PC-9 (cell line): ENCODE data around the gene SDCBP2. TPM values are rescaled to one million over a fixed set of nuclear protein-coding genes. Genes with fewer than 3 reads are reported as not detected.

Experiments used
- BruUV-seq: library from RNA; stranded (reverse); fragments of 400-500 nt; replicated peaks from 2 replicates; lab custom pipeline; 2021; lab: Mats Ljungman, UMichigan
- CTCF ChIA-PET: fragments of 300-600 bp; sonication (Branson Sonifier 250); formaldehyde crosslinking; loops from one replicate; lab custom pipeline; 2022; ENCODE audit warnings: antibody characterized with exemption; lab: Charles Lee
- POLR2A ChIA-PET: fragments of 300-600 bp; sonication (Branson Sonifier 250); formaldehyde crosslinking; loops from one replicate; lab custom pipeline; 2022; ENCODE audit warnings: antibody characterized with exemption; ENCODE audit not compliant: unreplicated experiment; lab: Charles Lee
- DNase-seq, 2 experiments: peaks; one replicate each; pipeline versions ENCODE4 v3.0.0 to v3.0.0-alpha.2; 2015 to 2022; ENCODE audit warnings: mixed read lengths in 1 of 2
- H2AFZ ChIP-seq: fragments of 200-600 bp; sonication (generic); 2 replicates; pipeline ENCODE4 v1.8.1; 2017; ENCODE audit warnings: antibody characterized with exemption
- H3F3A ChIP-seq: fragments of 200-600 bp; sonication (generic); 2 replicates; pipeline ENCODE4 v1.8.1; 2017; ENCODE audit warnings: antibody characterized with exemption, mild to moderate bottlenecking, low read depth; ENCODE audit not compliant: insufficient read depth
- H3K27ac ChIP-seq: fragments of 200-600 bp; sonication (generic); 2 replicates; pipeline ENCODE4 v1.6.1; 2016; ENCODE audit warnings: mixed run types
- H3K27me3 ChIP-seq: fragments of 200-600 bp; sonication (generic); 2 replicates; pipeline ENCODE4 v1.6.1; 2016; ENCODE audit warnings: low read depth, mixed run types; ENCODE audit not compliant: insufficient read depth
- H3K36me3 ChIP-seq: fragments of 200-600 bp; sonication (generic); 2 replicates; pipeline ENCODE4 v1.6.1; 2016; ENCODE audit warnings: low read depth, mixed run types
- H3K4me1 ChIP-seq: fragments of 200-600 bp; sonication (generic); replicated peaks from 2 replicates; pipeline ENCODE4 v1.6.1; 2016; ENCODE audit warnings: mixed run types; ENCODE audit not compliant: insufficient read depth
- H3K4me2 ChIP-seq: fragments of 200-600 bp; sonication (generic); 2 replicates; pipeline ENCODE4 v1.6.1; 2017; ENCODE audit warnings: mixed run types
- H3K4me3 ChIP-seq: fragments of 200-600 bp; sonication (generic); 2 replicates; pipeline ENCODE4 v1.6.1; 2016; ENCODE audit warnings: mixed run types
- H3K79me2 ChIP-seq: fragments of 200-600 bp; sonication (generic); 2 replicates; pipeline ENCODE4 v1.6.1; 2017; ENCODE audit warnings: low read depth, mixed run types
- H3K9me2 ChIP-seq: fragments of 200-600 bp; sonication (generic); 2 replicates; pipeline ENCODE4 v1.8.1; 2017; ENCODE audit warnings: mild to moderate bottlenecking; ENCODE audit not compliant: insufficient read depth
- H3K9me3 ChIP-seq: fragments of 200-600 bp; sonication (generic); 2 replicates; pipeline ENCODE4 v1.8.1; 2016; ENCODE audit warnings: low read depth; ENCODE audit not compliant: insufficient read depth
- H4K20me1 ChIP-seq: fragments of 200-600 bp; sonication (generic); 2 replicates; pipeline ENCODE4 v1.8.1; 2017; ENCODE audit not compliant: insufficient read depth
- EZH2 ChIP-seq: fragments of 200-600 bp; sonication (generic); IDR thresholded peaks from 2 replicates; pipeline ENCODE4 v1.8.0; 2017; ENCODE audit warnings: antibody characterized with exemption, low read depth
- intact Hi-C: fragments of 100-400 bp; cut with micrococcal nuclease; formaldehyde crosslinking; loops from one replicate; pipeline ENCODE4 v1.10.0; 2022; ENCODE audit not compliant: unreplicated experiment
- total RNA-seq: library from RNA; stranded (reverse); gene quantifications from 2 replicates; pipeline ENCODE4 v1.2.3, GENCODE V29; 2021
- TF ChIP-seq, protein P1 (sequence below): fragments of 200-600 bp; sonication (generic); conservative IDR thresholded peaks from 2 replicates; pipeline ENCODE4 v1.6.1; 2017; ENCODE audit warnings: mixed run types, antibody characterized with exemption, mild to moderate bottlenecking, moderate library complexity

Gene SDCBP2
- total RNA-seq, 1 experiment from 2014 or later, result 14.8 TPM

DNA sequence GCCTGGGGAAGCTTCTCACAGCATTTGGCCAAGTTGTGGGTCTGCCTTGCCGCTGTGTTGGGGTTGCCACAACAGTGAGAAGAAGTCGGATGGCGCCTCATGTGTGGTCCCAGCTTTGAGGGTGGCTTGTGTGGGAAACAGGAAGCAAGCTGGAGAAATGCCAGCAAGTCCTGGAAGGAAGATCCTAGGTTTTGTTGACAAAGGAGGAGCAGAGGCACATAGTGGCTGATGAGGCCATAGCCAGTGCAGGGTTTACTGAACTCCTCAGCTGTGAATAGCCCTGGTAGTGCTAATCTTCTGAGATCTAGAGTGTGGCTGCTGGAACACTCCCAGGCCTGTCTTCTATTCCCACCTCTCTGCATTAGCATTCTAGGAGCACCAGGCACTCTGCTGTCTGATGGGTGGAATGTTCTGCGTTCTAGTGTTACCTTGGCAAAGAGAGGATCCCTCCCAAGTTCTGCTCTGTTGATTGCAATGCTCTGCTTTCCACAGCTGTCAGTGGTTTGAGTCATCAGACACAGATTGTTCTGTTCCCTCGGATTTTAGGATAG is 37.7 kb downstream of the SDCBP2 start:
- Histone ChIP-seq H3K4me2 (no peak overlapping the region), H2AFZ (no peak overlapping the region), H3F3A (no peaks in the 10 kb centered on the region), H3K4me1 (no peaks in the 10 kb centered on the region), H3K27ac (no peak overlapping the region), H3K79me2 (no peaks in the 10 kb centered on the region), H3K9me3 (no peaks in the 10 kb centered on the region), H3K9me2 (no peaks in the 10 kb centered on the region), H3K36me3 (no peaks in the 10 kb centered on the region), H3K4me3 (no peak overlapping the region), H3K27me3 (no peaks in the 10 kb centered on the region), H4K20me1 (no peaks in the 10 kb centered on the region; the same call in 1 of the 2 replicates)
- DNase-seq, result no peak
- ChIA-PET POLR2A (no interaction called here), CTCF (no interaction called here)
- no TSS peak for BruUV-seq
- no peak for TF ChIP-seq EZH2
- TF ChIP-seq, protein P1, sequence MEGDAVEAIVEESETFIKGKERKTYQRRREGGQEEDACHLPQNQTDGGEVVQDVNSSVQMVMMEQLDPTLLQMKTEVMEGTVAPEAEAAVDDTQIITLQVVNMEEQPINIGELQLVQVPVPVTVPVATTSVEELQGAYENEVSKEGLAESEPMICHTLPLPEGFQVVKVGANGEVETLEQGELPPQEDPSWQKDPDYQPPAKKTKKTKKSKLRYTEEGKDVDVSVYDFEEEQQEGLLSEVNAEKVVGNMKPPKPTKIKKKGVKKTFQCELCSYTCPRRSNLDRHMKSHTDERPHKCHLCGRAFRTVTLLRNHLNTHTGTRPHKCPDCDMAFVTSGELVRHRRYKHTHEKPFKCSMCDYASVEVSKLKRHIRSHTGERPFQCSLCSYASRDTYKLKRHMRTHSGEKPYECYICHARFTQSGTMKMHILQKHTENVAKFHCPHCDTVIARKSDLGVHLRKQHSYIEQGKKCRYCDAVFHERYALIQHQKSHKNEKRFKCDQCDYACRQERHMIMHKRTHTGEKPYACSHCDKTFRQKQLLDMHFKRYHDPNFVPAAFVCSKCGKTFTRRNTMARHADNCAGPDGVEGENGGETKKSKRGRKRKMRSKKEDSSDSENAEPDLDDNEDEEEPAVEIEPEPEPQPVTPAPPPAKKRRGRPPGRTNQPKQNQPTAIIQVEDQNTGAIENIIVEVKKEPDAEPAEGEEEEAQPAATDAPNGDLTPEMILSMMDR, result no peak
- intact Hi-C loops, result no loop called here

DNA sequence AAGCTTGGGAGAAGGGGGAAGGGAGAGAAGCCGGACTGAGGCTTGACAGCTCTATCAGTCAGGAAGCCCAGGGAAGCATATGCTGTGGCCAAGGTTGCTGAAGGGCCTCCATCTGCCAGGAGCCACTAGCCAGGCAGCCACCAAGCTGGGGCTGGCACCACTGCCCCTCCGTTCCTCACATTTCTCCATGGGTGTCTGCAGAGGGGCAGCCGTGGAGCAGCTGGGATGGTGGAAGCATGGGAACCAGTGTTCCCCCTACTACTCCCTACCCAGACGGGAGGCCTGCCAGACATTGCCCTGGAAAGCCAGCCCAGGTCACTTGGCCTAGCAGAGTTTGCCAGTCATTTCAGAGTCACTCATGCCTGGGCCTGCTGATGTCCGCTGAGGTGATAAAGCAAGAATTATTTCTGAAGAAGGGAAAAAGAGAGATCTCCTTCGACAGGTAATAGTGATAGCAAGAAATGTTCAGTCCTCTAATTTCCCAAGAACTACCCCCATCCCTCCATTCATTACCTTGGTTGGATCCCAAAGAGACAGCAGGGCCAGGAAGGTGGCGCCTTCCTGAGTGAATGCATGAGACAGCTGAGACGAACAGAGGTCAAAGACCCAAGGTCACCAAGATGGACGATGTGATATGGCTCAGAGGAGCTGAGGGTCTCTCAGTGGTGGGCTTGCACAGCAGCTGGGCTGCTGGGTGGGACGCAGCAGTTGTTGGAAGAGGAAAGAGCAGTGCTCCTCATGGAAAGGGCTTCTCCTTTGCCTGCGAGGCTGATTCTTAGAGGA is 41.0 kb downstream of the SDCBP2 start:
- no peaks in the 10 kb centered on the region for H3K9me2 ChIP-seq
- no peak for DNase-seq
- intact Hi-C loops, result no loop called here
- POLR2A ChIA-PET, result no interaction called here
- no peaks in the 10 kb centered on the region for H3F3A ChIP-seq
- BruUV-seq, result no TSS peak
- no peak for TF ChIP-seq EZH2
- TF ChIP-seq, protein P1, result no peak
- no peak overlapping the region for H2AFZ ChIP-seq
- H3K4me3 ChIP-seq, result no peak overlapping the region
- no peaks in the 10 kb centered on the region for H3K9me3 ChIP-seq
- no peaks in the 10 kb centered on the region for H3K36me3 ChIP-seq
- no peaks in the 10 kb centered on the region; the same call in 1 of the 2 replicates for H4K20me1 ChIP-seq
- no peaks in the 10 kb centered on the region for H3K4me1 ChIP-seq
- no peaks in the 10 kb centered on the region for H3K79me2 ChIP-seq
- CTCF ChIA-PET, result no interaction called here
- no peak overlapping the region for H3K4me2 ChIP-seq
- no peaks in the 10 kb centered on the region for H3K27me3 ChIP-seq
- no peak overlapping the region for H3K27ac ChIP-seq

DNA sequence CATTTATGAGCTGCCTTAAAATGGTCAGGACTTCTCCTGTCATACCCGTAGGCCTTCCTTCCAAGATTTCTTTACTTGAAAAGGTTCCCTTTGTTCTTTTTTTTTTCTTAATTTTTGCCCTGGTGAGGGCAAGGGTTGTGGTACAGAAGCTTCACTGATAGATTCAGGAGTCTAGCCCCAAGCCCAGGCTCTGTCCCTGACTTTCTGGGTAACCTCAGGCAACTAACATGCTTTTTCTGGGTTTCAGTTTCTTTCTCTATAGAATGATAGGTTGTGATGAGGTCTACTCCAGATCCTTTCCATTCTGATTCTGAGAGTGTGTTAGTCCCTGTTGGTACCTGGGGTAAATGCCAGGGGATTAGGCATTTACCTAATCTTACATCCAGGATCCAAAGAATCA is 41.6 kb downstream of the SDCBP2 start:
- no peaks in the 10 kb centered on the region; the same call in 1 of the 2 replicates for H4K20me1 ChIP-seq
- CTCF ChIA-PET, result no interaction called here
- no peak overlapping the region for H3K27ac ChIP-seq
- no peaks in the 10 kb centered on the region for H3K27me3 ChIP-seq
- TF ChIP-seq EZH2, result no peak
- TF ChIP-seq, protein P1, result no peak
- H3K36me3 ChIP-seq, result no peaks in the 10 kb centered on the region
- H3K4me1 ChIP-seq, result no peaks in the 10 kb centered on the region
- intact Hi-C loops, result no loop called here
- no peak for DNase-seq
- no peak overlapping the region for H3K4me3 ChIP-seq
- POLR2A ChIA-PET, result no interaction called here
- BruUV-seq, result no TSS peak
- no peaks in the 10 kb centered on the region for H3K9me2 ChIP-seq
- no peak overlapping the region for H2AFZ ChIP-seq
- H3K79me2 ChIP-seq, result no peaks in the 10 kb centered on the region
- H3F3A ChIP-seq, result no peaks in the 10 kb centered on the region
- H3K9me3 ChIP-seq, result no peaks in the 10 kb centered on the region
- H3K4me2 ChIP-seq, result no peak overlapping the region
